ENCODE data around the gene MSH3.

MSH3 gene

DNA sequence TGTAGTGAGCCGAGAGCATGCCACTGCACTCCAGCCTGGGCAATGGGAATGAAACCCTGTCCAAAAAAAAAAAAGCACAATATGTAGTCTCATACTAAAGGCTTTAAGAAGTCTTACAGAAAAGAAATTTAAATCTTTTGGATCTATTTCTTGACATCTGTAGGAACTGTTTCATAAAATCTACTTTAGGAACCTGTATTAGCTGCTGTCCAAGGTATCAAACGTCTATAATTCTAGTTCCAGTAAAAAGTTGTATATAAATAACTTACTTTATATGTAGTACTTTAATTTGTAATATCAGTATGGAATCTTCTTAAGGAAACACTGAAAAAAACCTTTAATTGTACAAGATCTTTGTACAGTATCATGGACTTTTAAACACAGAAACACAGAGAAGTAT is 199.0 kb downstream of the MSH3 start:
- DNase-seq (ENCODE audit: low read depth): no peak
- no peak overlapping the region for H3K4me3 ChIP-seq (ENCODE audit: low read depth, low read length)
- TF ChIP-seq, protein P1, sequence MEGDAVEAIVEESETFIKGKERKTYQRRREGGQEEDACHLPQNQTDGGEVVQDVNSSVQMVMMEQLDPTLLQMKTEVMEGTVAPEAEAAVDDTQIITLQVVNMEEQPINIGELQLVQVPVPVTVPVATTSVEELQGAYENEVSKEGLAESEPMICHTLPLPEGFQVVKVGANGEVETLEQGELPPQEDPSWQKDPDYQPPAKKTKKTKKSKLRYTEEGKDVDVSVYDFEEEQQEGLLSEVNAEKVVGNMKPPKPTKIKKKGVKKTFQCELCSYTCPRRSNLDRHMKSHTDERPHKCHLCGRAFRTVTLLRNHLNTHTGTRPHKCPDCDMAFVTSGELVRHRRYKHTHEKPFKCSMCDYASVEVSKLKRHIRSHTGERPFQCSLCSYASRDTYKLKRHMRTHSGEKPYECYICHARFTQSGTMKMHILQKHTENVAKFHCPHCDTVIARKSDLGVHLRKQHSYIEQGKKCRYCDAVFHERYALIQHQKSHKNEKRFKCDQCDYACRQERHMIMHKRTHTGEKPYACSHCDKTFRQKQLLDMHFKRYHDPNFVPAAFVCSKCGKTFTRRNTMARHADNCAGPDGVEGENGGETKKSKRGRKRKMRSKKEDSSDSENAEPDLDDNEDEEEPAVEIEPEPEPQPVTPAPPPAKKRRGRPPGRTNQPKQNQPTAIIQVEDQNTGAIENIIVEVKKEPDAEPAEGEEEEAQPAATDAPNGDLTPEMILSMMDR (IDR thresholded peaks at IDR 0.05; ENCODE audit: low read depth, low read length, missing control alignments): no peak

DNA sequence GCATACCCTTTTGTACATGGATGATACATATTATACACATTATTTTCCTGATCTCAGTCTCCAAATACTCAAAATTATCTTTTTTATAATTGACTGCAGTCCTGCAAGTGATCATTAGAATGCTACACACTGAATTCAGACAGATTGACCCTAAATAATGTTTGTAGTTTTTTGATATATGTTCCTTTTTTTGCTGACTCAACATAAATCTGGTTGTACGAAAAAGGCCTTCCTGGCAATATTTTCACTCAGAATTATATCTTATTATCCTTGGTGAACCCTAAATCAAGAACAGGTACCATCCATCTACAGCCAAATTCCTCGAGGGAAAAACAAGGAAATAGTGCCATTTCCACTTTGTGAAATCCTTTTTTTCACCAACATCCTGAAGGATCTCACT is 200.1 kb downstream of the MSH3 start:
- no peak for DNase-seq (ENCODE audit: low read depth)
- no peak overlapping the region for H3K4me3 ChIP-seq (ENCODE audit: low read depth, low read length)
- TF ChIP-seq, protein P1 (IDR thresholded peaks at IDR 0.05; ENCODE audit: low read depth, low read length, missing control alignments): no peak

DNA sequence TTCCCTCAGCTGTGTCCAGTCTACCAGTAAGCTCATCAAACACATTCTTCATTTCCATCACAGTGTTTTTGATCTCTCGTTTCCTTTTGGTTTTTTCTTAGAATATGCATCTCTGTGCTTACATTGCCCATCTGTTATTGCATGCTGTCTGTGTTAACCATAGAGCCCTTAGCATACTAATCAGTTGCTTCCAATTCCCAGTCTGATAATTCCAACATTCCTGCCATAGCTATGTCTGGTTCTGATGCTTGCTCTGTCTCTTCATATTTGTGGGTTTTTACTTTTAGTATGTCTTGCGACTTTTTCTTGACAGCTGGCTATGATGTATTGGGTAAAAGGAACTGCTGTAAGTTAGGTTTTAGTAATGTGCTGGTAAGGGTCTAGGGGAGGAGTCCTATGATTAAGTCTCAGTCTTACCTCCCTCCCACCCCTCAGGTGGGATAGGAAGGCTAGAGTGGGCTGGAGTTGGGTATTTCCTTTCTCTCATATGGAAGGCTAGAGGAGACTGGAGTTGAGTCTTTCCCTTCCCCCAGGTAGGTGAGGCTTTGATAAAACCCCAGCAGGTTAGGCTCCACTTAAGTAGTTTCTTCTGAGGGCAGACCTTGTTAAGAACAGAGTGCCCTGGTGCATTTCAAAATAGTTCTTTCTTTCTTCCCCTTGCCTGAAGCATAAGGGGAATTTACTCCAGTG is 206.6 kb downstream of the MSH3 start:
- TF ChIP-seq, protein P1 (IDR thresholded peaks at IDR 0.05; ENCODE audit: low read depth, low read length, missing control alignments): no peak
- no peak for DNase-seq (ENCODE audit: low read depth)
- no peak overlapping the region for H3K4me3 ChIP-seq (ENCODE audit: low read depth, low read length)

GRCh38 chr5:80863708-80864107 is 209.3 kb downstream of the MSH3 start:
- H3K4me3 ChIP-seq (ENCODE audit: low read depth, low read length): no peak overlapping the region
- DNase-seq (ENCODE audit: low read depth): no peak
- TF ChIP-seq, protein P1 (IDR thresholded peaks at IDR 0.05; ENCODE audit: low read depth, low read length, missing control alignments): no peak

GRCh38 chr5:80864109-80864508 is 209.7 kb downstream of the MSH3 start:
- no peak overlapping the region for H3K4me3 ChIP-seq (ENCODE audit: low read depth, low read length)
- TF ChIP-seq, protein P1 (IDR thresholded peaks at IDR 0.05; ENCODE audit: low read depth, low read length, missing control alignments): no peak
- no peak for DNase-seq (ENCODE audit: low read depth)

GRCh38 chr5:80864706-80865435 is 210.4 kb downstream of the MSH3 start:
- TF ChIP-seq, protein P1 (IDR thresholded peaks at IDR 0.05; ENCODE audit: low read depth, low read length, missing control alignments): no peak
- H3K4me3 ChIP-seq (ENCODE audit: low read depth, low read length): no peak overlapping the region
- DNase-seq (ENCODE audit: low read depth): no peak

Measured in GM12864 (cell line).